ENCODE results near the gene GCDH.

DNA sequence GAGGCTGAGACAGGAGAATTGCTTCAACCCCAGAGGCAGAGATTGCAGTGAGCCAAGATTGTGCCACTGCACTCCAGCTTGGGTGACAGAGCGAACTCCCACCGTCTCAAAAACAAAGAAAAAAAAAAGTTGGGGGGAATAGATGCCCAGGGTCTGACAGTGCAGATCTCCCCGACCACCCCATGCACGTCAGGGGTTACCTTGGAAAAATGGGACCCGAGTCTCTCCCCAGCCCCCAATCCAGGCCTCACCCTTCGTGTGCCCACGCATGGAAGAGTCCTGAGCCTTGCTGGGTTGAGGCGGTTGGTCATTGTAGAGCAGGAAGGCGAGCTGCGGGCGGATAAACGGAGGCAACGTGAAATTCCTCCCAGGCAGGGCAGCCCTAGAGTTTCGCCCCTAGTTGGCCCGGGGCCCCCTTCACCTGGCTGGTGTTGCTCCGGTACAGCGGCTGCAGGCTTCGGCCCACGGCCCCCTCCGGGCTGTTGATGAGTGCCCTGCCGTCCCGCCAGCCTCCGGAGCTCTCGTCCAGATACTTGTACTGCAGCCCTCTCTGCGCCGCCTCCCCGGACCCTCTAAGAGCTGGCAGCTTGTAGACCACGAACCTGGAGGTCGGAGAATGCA is 10.3 kb upstream of the GCDH start:
- no peak for TF ChIP-seq POLR2A (IDR thresholded peaks at IDR 0.05)
- TF ChIP-seq, protein P1, sequence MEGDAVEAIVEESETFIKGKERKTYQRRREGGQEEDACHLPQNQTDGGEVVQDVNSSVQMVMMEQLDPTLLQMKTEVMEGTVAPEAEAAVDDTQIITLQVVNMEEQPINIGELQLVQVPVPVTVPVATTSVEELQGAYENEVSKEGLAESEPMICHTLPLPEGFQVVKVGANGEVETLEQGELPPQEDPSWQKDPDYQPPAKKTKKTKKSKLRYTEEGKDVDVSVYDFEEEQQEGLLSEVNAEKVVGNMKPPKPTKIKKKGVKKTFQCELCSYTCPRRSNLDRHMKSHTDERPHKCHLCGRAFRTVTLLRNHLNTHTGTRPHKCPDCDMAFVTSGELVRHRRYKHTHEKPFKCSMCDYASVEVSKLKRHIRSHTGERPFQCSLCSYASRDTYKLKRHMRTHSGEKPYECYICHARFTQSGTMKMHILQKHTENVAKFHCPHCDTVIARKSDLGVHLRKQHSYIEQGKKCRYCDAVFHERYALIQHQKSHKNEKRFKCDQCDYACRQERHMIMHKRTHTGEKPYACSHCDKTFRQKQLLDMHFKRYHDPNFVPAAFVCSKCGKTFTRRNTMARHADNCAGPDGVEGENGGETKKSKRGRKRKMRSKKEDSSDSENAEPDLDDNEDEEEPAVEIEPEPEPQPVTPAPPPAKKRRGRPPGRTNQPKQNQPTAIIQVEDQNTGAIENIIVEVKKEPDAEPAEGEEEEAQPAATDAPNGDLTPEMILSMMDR (IDR thresholded peaks at IDR 0.05): no peak
- no peak for TF ChIP-seq POLR2AphosphoS5 (IDR thresholded peaks at IDR 0.05)
- TF ChIP-seq EP300 (IDR thresholded peaks at IDR 0.05): no peak

All from stomach (tissue), 4 donors.